GM08714 (cell line): ENCODE measurements around the gene KIAA1958.

Experiments
- H3K4me3 ChIP-seq: fragments of 200-500 bp; sonication (Bioruptor generic); 2 replicates; pipeline ENCODE4 v1.5.1; 2014; ENCODE audit warnings: mild to moderate bottlenecking, low read length, inconsistent platforms
- ZNF274 ChIP-seq: IDR thresholded peaks from 2 replicates; pipeline ENCODE4 v1.6.1; 2012; ENCODE audit warnings: mild to moderate bottlenecking, low read depth, low read length

The KIAA1958 gene

GRCh38 chr9:112548836-112549595 lies 62.4 kb downstream of the KIAA1958 start:
- no peak overlapping the region for H3K4me3 ChIP-seq
- no peak for TF ChIP-seq ZNF274

- TF ChIP-seq ZNF274 = no peak
- no peak overlapping the region for H3K4me3 ChIP-seq
These were observed 63.9 kb downstream of the KIAA1958 start for GRCh38 chr9:112550531-112550930.

- TF ChIP-seq ZNF274 = no peak
- no peak overlapping the region for H3K4me3 ChIP-seq
These were observed 65.0 kb downstream of the KIAA1958 start for GRCh38 chr9:112551641-112552040.

- no peak for TF ChIP-seq ZNF274
- no peak overlapping the region for H3K4me3 ChIP-seq
These were observed 65.8 kb downstream of the KIAA1958 start for GRCh38 chr9:112552229-112553056.

GRCh38 chr9:112553256-112553826 lies 66.7 kb downstream of the KIAA1958 start:
- no peak for TF ChIP-seq ZNF274
- H3K4me3 ChIP-seq = no peak overlapping the region

GRCh38 chr9:112554516-112554915 lies 67.9 kb downstream of the KIAA1958 start:
- no peak for TF ChIP-seq ZNF274
- no peak overlapping the region for H3K4me3 ChIP-seq

- no peak overlapping the region for H3K4me3 ChIP-seq
- TF ChIP-seq ZNF274 = no peak
These were observed 68.5 kb downstream of the KIAA1958 start for GRCh38 chr9:112555101-112555643.

DNA sequence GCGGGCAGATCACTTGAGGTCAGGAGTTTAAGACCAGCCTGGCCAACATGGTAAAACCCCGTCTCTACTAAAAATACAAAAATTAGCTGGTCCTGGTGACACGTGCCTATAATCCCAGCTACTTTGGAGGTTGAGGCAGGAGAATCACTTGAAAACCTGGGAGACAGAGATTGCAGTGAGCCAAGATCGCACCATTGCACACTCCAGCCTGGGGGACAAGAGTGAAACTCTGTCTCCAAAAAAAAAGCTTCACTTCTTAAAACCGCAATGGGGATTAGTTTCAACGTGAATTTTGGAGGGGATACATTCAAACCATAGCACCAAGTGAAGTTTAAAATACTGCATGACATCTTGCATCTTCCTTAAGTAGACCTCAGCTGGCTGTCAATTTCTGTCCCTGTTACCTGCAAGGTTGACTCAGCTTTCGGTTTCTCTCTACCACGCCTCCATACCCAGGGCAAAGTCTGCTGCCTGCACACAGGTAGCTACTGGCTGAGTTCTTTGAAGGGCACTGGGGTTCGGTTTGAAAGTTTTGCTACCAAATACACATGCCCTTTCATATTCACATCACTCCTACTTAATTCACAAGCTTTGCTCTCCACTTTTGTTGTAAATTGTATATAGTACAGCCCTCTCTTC lies 69.3 kb downstream of the KIAA1958 start:
- TF ChIP-seq ZNF274 = no peak
- no peak overlapping the region for H3K4me3 ChIP-seq

DNA sequence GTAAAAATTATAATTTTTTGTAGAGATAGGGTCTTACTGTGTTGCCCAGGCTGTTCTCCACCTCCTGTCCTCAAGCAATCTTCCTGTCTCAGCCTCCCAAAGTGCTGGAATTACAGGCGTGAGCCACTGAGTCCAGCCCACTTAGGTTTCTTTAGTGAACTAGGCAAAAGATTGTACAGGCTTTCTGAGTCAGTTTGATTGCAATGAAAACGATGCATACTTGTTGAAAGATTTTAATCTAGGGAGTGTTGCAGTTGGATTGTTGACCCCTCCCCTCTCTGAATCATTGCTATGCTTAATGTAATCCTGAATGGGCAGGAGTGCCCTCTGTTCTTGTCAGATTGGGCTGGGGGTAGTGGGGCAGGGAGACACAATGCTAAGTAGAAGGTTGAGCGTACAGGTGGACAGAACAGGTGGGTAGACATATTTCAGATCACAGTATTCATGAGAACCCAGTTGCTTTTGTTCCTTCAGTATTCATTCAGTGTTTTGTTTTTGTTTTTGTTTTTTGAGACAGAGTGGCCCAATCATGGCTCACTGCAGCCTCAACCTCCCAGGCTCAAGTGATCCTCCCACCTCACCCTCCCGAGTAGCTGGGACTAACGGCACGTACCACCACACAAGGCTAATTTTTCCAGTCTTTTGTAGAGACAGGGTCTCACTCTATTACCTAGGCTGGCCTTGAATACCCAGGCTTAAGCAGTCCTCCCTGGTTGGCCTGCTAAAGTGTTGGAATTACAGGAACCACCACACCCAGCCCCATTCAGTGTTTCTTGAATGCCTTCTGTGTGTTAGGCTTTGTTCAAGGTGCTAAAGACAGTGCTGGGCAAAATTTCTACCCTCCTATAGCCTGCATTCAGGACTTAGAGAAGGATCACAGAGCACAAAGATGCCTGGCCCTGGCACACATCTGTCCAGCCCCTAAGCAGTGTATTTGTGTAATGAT lies 70.1 kb downstream of the KIAA1958 start:
- no peak for TF ChIP-seq ZNF274

GRCh38 chr9:112558476-112558875 lies 71.8 kb downstream of the KIAA1958 start:
- TF ChIP-seq ZNF274 = no peak
- H3K4me3 ChIP-seq = no peak overlapping the region

More for the DNA sequence above, 70.1 kb downstream of the KIAA1958 start:
- H3K4me3 ChIP-seq = no peak overlapping the region

- TF ChIP-seq ZNF274 = no peak
- H3K4me3 ChIP-seq = no peak overlapping the region
These were observed 72.4 kb downstream of the KIAA1958 start for GRCh38 chr9:112558978-112559377.

DNA sequence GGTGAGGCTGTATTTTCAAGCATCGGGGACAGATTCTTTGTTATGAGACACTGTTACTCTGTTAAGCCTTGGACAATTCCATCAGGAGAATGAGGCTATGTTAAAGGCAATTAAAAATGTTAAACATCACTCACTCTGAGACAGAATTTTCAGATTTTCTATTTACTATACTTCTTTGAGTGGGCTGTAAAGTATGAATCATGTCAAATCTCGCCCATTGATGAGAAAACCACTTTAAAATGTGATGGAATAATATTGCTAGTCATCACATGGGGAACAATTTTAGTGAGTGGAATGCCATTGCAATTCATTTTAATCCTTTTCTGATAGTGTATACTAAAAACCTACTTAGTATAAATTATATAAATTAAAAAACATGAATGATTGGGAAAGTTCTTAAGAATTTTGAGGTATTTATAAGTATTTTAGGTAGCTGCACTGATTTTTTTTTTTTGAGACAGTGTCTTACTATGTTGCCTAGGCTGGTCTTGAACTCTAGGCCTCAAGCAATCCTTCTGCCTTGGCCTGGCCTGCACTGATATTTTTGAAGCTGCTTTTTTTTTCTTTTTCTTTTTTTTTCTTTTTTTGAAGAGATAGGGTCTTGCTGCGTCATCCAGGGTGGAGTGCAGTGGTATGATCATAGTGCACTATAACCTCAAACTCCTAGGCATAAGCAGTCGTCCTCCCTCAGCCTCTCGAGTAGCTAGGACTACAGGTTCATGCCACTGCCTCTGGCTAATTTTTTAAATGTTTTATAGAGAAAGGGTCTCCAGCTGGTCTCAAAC lies 73.2 kb downstream of the KIAA1958 start:
- no peak for TF ChIP-seq ZNF274
- H3K4me3 ChIP-seq = no peak overlapping the region
